HS-5 (cell line): ENCODE measurements around the gene BCAS3.

Experiments
- DNase-seq: peaks from one replicate; pipeline ENCODE4 v3.0.0-alpha.2; 2012; ENCODE audit warnings: low read depth

The BCAS3 gene

GRCh38 chr17:61399131-61400065 is 721.7 kb downstream of the BCAS3 start, which contains the start of gene TBX2:
TBX2 (plus strand) TSS chr17:61399843; CDS start chr17:61400177, 334 bp downstream.
- peak; percentile 65 for DNase-seq

- no peak for DNase-seq
Measured at GRCh38 chr17:61400066-61400716, 722.5 kb downstream of the BCAS3 start.

GRCh38 chr17:61400717-61401388 is 723.2 kb downstream of the BCAS3 start:
- no peak for DNase-seq

- DNase-seq: no peak
Measured at GRCh38 chr17:61401389-61402072, 723.9 kb downstream of the BCAS3 start.

- DNase-seq: no peak
Measured at GRCh38 chr17:61402073-61402541, 724.5 kb downstream of the BCAS3 start.

- DNase-seq: no peak
Measured at GRCh38 chr17:61402978-61403800, 725.5 kb downstream of the BCAS3 start.

- DNase-seq: no peak
Measured at GRCh38 chr17:61403801-61404662, 726.4 kb downstream of the BCAS3 start.

- no peak for DNase-seq
Measured at GRCh38 chr17:61404663-61404912, 726.9 kb downstream of the BCAS3 start.

GRCh38 chr17:61404913-61405685 is 727.4 kb downstream of the BCAS3 start:
- DNase-seq: no peak

- no peak for DNase-seq
Measured at GRCh38 chr17:61405686-61406536, 728.3 kb downstream of the BCAS3 start.

- no peak for DNase-seq
Measured at GRCh38 chr17:61406537-61406845, 728.8 kb downstream of the BCAS3 start.

- DNase-seq: no peak
Measured at GRCh38 chr17:61406971-61407911, 729.6 kb downstream of the BCAS3 start.

GRCh38 chr17:61408151-61409041 is 730.7 kb downstream of the BCAS3 start:
- DNase-seq: no peak

- DNase-seq: no peak
Measured at GRCh38 chr17:61409301-61410112, 731.9 kb downstream of the BCAS3 start.

- DNase-seq: no peak
Measured at GRCh38 chr17:61410141-61411010, 732.7 kb downstream of the BCAS3 start.
